ENCODE data around the gene MYMK. TPM values are rescaled to one million over a fixed set of nuclear protein-coding genes. Genes with fewer than 3 reads are reported as not detected.
A peak's percentile ranks its signal among the peaks of the same experiment; 100 is the strongest.

The MYMK gene
- total RNA-seq, 1 experiment from 2014 or later: not detected

DNA sequence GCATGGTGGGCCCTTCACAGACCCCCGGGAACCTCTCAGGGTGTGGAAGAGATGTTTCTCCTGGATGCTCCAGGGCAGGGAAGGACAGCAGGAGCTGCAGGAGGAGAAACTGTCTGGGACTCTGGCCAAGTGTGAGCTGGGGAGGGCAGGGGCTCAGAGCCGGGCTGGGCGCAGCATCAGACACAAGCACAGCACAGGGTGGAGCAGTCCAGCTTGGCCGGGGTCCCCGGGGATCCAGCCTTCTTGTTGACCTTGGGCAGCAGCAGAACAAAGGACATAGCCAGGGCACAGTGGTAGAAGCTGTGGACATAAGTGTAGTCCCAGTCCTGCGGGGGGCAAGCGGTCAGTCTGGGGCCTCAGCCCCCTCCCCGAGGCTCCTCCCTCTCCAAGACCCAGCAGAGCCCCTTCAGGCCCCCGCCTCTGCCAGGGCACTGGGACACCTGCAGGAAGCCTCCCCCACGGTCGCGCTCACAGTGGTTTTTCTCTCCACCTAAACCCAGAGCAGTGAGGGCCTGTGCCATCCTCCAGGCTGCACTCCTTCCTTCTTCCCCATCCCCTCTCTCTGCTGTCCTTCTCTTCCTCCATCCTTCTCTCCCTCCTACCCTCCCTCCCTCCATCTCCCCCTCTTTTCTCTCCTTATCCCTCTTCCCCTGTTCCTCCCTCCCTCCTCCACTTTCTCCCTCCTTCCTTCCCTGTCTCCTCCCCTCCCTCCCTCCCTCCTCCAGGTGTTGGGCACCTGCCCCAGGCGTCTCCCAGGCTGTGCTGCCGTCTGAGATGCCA, 10.1 kb downstream of the MYMK start:
- no peak for DNase-seq (ENCODE audit: low read depth, low spot score)
- in situ Hi-C loops (cut with HindIII; ENCODE audit: low pct_unique_long_range_greater_than_20kb, low sequenced_read_pairs): no loop called here

DNA sequence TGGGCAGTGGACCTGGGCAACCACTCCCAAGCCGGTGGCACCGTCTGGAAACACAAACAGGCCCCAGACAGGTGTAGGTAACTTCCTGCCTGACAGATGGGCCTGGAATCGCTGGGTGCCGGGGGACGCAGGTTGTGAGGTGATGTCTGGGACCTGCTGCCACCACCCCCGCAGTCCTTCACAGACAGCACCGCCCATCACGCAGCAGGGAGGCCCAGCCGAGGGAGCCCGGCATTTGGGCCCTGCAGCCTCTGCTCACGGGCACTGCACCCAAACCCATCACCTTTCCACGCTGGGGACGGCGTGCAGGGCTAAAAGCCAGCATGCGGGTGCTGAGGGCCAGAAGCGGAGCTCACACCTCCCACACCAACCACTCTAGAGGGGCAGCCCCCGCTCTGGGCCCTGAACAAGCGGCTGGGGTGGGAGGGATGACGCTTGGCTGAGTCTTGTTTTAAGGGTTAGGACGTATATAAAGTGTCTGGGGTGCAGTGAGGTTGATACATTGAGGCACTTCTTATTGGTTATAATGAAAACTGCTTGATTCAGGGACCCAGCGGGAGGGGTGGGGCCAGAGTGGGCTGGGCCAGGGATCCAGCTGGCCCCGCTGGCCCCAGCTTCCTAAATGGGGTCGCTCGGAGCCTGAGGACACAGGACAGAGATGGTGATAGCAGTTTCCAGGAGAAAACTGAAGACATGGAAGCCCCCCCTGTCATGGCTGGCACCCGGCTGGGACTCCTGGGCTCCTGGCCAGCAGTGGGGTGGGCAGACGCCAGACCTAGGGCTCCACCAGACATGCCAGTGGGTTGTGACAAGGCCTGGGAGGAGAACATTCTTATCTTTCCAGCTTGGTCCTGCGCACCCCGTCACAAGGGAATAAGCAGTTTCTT, 11.3 kb downstream of the MYMK start:
- in situ Hi-C loops (cut with HindIII; ENCODE audit: low pct_unique_long_range_greater_than_20kb, low sequenced_read_pairs): no loop called here
- no peak for DNase-seq (ENCODE audit: low read depth, low spot score)

DNA sequence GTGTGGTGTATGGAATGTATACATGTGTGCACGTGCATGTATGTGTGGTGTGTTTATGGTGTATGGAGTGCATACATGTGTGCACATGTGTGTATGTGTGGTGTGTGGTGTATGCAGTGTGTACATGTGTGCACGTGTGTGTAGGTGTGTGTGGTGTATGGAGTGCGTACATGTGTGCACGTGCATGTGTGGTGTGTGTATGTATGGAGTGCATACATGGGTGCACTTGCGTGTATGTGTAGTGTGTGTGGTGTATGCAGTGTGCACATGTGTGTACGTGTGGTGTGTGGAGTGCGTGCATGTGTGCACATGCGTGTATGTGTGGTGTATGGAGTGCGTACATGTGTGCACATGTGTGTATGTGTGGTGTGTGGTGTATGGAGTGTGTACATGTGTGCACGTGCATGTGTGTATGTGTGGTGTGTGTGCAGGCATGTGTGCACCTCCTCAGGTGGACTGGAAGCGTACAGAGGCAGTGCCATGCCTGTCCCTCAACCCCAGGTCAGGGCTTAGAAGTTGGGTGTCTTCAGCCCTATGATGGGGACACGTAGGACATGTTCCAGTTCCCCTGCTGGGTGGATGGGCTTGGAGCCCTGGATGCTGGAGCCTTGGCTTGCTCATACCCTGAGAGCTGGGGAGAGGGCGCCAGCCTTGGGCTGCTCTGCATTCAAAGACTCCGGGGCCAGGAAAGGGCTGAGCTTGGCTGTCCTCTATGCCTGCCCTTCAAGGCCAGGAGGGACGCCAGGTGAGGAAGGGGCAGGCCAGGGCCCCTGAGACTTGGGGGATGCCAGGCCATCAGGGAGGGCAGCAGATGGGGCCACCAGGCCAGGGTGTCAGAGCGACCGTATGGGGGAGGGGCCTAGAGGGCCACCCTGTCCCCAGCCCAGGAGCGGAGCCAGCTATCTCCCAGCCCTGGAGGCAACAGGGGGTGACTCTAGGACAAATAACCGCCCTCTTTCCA, 12.2 kb downstream of the MYMK start:
- in situ Hi-C loops (cut with HindIII; ENCODE audit: low pct_unique_long_range_greater_than_20kb, low sequenced_read_pairs): no loop called here

DNA sequence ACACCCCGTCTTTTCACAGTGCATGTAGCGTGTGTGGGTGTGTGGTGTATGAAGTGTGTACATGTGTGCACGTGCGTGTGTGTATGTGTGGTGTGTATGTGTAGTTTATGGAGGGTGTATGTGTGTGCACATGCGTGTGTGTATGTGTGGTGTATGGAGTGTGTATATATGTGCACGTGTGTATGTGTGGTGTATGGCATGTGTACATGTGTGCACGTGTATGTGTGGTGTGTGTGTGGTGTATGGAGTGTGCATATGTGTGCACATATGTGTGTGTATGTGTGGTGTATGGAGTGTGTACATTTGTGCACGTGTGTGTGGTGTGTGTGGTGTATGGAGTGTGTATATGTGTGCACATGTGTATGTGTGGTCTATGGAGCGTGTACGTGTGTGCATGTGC, 13.2 kb downstream of the MYMK start:
- no peak for DNase-seq (ENCODE audit: low read depth, low spot score)
- in situ Hi-C loops (cut with HindIII; ENCODE audit: low pct_unique_long_range_greater_than_20kb, low sequenced_read_pairs): no loop called here

More for the DNA sequence above, 12.2 kb downstream of the MYMK start:
- DNase-seq (ENCODE audit: low read depth, low spot score): no peak

DNA sequence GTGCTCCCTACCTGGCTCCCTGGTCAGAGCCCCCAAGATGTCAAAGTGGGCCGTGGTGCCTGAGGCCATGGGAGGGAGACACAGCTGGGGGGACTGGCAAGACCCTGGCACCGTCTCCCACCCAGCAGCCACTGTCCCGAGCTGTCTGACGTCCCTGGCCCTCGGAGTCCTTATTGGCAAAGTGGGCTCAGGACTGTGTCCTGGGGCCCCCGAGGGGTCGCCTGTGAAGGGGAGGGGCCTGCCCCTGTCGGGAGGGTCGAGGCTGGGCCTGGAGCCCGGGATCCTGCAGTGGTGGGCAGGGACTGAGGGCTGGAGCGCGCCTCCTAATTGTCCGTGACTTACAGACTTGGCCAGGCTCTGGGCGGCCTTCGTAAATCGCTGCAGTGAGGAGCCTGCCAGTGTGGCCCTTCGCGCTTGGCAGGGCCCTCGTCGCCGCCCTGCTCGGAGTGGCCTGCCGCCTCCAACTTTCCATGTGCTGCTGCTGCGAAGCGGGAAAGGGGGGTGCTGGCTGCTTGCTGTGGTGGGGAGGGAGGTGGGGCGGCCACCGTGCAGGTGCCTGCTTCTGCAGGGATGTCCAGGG, 13.7 kb downstream of the MYMK start:
- DNase-seq (ENCODE audit: low read depth, low spot score): no peak
- in situ Hi-C loops (cut with HindIII; ENCODE audit: low pct_unique_long_range_greater_than_20kb, low sequenced_read_pairs): no loop called here

DNA sequence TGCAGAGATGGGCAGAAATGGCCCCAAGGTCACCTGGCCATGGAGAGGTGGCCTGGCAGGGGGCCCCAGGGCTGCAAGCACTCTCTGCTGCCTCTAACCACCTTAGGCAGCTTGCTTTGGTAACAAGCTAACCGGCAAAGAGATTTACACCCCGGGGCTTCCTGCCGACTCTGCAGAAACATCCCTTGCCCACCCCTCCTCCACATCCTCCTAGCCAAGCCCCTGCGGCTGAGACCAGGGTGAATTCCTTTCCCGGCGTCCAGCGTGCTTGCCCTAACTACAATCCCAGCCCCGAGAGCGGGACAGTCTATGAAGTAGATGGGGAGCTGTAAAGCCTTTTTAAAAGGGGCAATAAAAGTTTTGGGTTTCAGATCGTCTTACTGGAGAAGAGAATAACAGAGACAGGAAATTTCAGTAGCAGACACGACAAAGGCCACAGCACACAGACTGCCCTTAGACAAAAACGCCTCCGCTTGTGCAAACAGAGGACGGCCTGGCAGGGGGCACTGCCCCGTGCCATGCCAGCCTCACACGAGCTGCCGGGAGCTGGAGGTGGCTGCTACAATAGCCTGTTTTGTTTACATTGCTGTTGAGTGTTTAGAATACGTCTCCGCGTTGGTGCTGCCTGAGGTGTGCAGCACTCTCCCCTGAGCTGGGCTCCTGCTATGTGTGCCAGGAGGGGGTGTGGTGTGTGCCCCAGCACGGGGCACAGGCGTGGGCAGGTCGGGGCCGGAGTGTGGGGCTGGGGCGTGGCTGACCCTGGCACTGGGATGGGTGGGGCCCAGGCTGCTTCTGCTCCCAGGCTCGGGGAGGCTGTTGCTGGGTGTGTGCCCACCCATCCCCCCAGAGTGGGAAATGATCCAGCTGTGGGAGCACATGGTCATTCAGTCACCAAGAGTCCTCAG, 15.3 kb downstream of the MYMK start:
- in situ Hi-C loops (cut with HindIII; ENCODE audit: low pct_unique_long_range_greater_than_20kb, low sequenced_read_pairs): no loop called here
- DNase-seq (ENCODE audit: low read depth, low spot score): peak; percentile 39

DNA sequence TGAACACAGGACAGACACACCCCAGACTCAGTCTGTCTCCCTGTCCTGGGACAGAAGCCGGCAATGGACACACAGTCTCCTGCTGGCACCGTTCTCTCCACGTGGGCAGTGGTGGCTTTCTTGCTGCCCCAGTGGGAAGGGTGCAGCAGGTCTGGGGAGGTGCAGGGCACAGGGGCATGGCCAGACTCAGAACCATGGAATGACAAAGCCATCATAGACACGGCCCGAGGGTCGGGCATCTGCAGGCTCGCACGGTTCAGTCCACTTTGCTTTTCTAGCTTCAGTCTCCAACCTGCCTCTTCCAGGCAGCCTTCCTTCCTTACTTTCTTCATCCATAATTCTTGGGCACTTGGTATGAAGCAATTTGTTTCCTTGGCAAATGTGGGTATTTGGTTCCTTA, 16.7 kb downstream of the MYMK start:
- in situ Hi-C loops (cut with HindIII; ENCODE audit: low pct_unique_long_range_greater_than_20kb, low sequenced_read_pairs): no loop called here
- no peak for DNase-seq (ENCODE audit: low read depth, low spot score)

DNA sequence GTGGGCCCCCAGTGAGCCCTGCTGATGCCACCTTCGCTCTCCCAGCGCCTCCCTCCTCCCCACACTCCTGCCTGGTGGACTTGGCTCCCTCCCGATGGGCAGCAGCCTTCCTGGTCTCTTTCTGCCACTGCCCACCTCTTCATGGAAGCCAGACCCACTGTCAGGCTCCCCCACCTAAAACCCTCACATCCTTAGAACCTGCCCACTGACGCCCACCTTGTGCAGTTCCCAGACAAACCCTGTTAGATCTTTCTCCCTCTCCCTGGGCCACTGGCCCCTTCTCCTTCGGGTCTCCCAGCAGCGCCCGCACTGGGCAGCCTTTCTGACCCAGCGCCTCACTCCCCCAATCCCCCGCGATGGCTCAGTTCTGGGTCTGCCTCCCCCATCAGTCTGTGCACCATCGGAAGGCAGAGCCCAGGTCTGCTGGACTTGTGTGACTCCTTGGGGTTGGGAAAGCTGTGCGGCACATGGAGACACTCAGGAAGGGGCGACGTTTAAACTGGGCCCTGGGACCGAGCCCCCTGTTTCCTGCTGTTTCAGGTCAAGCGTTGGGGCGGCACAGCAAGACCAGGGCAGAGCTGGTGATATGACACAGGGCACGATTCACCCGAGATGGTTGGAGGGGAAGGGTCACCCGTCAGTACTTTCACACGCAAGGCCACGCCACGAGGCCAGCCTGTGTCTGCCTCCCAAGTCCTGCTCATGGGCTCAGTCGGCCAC, 17.4 kb downstream of the MYMK start:
- DNase-seq (ENCODE audit: low read depth, low spot score): no peak
- in situ Hi-C loops (cut with HindIII; ENCODE audit: low pct_unique_long_range_greater_than_20kb, low sequenced_read_pairs): no loop called here

DNA sequence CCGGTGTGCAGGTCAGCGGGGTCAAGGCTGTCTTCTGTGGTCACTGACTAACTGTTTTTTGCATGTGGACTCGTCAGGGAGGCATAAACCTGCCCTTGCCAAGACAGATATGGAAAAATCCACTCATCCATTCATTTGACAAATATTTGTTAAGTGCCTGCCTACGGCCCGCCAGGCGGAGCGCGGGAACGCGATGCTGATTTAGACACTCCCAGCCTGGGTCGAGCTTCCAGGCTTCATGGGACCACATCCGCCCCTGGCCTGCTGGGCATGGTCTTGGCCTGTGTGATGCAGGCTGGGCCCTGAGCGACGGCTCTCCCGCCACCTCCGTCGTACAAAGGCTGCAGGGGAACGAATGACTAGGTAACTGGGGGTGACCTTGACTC, 18.1 kb downstream of the MYMK start:
- DNase-seq (ENCODE audit: low read depth, low spot score): no peak
- in situ Hi-C loops (cut with HindIII; ENCODE audit: low pct_unique_long_range_greater_than_20kb, low sequenced_read_pairs): no loop called here

DNA sequence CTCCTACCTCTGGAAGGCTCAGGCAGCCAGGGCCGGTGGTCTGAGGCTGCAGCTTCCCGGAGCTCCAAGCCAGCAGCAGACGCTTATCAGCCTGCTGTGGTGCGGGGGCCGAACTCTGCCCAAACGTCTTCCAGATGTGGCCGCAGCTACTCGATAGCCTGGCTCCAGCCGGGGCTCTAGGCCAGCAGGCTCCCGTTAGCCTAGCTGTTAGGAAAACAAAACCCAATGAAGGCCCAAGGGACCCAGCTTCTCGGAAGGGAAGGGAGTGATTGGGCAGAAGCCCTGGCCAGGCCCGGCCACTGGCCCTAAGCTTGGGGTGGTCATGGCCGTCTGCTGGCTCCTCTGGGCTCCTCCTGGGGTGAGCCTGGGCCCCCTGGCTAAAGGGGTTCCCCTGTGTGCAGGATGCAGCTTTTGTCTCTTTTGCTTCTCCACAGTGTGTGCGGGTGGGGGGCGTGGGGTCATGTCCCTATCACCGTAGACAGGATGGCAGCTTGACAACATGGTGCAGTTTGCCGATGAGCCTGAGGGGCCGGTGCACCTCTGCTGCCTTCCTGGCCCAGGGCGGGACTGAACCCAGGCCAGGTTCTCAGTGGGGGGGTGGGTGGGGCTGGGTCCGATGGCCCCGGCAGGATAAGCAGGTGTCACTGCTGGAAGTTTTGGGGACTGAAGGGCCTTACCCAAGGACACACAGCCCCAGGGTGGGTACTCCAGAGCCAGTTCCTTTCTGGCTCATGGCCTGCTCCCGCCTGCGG, 18.7 kb downstream of the MYMK start:
- in situ Hi-C loops (cut with HindIII; ENCODE audit: low pct_unique_long_range_greater_than_20kb, low sequenced_read_pairs): no loop called here
- DNase-seq (ENCODE audit: low read depth, low spot score): no peak

DNA sequence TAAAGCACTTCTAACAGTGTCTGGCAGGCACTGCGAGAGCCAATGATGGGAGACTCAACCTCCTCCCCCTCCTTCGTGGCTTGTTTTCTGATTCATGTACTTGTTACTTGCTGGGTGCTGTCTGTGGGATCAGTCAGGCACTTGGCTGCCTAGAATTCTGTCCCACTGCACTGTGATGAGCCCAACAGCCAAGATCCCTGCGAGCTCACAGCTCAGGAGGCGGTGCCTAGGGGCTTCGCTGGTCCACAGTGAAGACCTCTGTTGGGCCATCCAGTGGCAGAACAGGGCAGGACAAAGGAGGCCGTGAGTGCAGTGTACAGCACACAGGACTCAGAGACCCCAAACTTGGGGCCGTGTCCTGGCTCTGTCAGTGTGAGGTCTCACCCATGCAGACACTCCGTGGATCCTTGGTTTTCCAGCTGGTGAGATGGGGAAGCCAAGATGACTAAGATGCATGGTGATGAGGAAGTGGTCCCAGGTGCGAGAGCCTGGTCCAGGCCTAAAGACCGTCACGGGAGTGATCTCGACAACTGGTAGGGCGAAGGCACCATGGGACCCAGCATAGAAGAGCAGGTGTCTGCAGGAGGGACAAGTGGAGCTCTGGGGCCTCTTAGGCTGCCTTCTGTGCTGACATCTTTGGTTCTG, 19.5 kb downstream of the MYMK start:
- in situ Hi-C loops (cut with HindIII; ENCODE audit: low pct_unique_long_range_greater_than_20kb, low sequenced_read_pairs): no loop called here
- DNase-seq (ENCODE audit: low read depth, low spot score): no peak

DNA sequence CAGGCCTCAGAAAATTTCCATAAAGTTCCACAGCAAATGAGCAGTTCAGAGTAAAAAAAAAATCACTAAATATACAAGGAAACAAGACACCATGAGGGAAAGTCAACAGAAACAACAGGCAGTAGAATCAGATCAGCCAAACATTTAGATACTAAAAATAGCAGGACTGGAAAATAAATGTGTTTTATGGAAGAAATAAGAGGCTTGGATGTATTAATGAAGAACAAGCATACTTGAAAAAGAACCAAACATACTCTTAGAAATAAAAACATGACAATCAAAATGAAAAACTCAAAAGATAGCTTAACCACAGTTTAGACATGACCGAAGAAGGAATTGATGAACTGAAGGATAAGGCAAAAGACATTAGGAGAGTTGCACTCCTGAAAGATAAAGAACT, 22.6 kb downstream of the MYMK start:
- in situ Hi-C loops (cut with HindIII; ENCODE audit: low pct_unique_long_range_greater_than_20kb, low sequenced_read_pairs): no loop called here

DNA sequence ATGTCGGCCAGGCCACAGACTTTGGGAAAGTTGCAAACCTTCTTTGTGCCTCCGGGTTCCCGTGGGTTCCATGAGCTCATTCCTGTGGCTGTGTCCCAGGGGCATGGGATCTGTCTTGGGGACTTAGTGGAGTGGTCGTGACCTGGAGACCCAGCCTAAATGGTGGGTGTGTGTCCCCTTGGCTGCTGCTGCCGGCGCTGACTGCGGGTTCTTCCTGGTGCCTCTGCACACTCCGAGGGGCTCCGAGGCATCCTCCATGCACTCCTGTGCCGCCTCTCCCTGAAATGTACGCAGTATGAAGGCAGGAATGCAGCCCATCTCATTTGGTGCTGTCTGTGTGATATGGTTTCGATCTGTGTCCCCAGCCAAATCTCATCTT, 24.9 kb downstream of the MYMK start:
- no peak for DNase-seq (ENCODE audit: low read depth, low spot score)
- in situ Hi-C loops (cut with HindIII; ENCODE audit: low pct_unique_long_range_greater_than_20kb, low sequenced_read_pairs): no loop called here

More for the DNA sequence above, 22.6 kb downstream of the MYMK start:
- no peak for DNase-seq (ENCODE audit: low read depth, low spot score)

DNA sequence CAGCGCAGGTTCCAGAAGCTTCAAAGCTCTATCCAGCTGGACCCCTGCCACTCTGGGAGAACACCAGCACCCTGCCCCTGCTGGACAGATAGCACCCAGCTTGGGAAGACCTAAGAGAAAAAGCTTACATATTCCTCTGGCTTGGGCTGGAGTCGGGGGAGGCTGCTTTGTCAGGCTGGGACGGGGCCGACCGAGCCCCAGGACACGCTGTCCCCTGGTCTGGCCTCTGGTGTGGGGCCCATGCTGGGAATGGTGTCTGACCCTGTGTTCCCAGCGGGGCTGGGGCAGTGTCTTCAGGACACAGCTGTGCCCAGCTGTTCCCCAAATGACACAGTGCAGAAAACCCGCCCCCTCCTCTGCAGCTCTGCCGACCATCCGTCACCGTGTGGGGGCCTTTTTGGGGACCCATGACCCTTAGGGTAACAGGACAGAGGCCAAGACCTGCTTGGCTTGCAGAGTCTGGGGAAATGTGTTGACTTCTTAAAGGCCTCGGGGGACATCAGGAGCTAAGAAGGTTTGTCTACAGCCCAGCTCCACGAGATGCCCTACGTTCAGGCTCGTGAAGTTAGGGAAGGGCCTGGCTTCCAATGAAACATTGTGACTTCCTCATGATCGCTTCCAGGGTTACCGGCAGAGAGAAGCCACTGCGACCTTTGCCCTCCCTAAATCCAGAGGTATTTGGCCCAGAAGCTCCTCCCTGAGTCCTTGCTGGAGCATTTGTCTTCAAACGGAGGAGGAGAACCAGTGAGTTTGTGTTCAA, 25.4 kb downstream of the MYMK start:
- no peak for DNase-seq (ENCODE audit: low read depth, low spot score)
- in situ Hi-C loops (cut with HindIII; ENCODE audit: low pct_unique_long_range_greater_than_20kb, low sequenced_read_pairs): no loop called here
